DMS 273 (cell line): ENCODE results near the gene CLC.
A peak's percentile ranks its signal among the peaks of the same experiment; 100 is the strongest.
"Not testable (repeated sequence)": the region's sequence is repeated elsewhere in the genome, so short reads cannot be mapped to it uniquely, and the experiment has no call there.

Source experiments
- DNase-seq: peaks from one replicate; lab custom pipeline; 2025; ENCODE audit not compliant: unreplicated experiment; lab: John Stamatoyannopoulos, UW

Gene CLC

DNA sequence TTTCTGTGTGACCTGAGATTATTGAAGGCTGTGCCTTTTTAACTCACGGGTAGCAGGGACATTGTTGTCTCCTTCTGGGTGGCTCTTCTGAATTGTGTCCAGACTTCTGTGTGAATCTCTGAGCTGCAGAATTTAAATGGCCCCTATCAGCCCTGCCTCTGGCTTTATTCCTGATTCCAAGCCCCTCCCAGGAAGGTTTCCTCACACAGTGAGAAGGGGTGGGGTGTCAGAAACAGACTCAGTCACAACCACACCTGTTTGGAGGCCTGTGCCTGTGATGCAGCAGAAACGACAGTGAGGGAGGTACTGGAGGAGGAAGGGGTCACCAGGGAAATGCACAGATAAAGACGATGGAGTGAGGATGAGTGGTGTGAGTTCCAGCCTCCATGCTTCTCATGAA, at the start of gene CLC:
Gene CLC (minus strand): TSS at position 139 of the 400 bp plus-strand sequence. CDS start 77 bp downstream, at position 62.
- no peak for DNase-seq

DNA sequence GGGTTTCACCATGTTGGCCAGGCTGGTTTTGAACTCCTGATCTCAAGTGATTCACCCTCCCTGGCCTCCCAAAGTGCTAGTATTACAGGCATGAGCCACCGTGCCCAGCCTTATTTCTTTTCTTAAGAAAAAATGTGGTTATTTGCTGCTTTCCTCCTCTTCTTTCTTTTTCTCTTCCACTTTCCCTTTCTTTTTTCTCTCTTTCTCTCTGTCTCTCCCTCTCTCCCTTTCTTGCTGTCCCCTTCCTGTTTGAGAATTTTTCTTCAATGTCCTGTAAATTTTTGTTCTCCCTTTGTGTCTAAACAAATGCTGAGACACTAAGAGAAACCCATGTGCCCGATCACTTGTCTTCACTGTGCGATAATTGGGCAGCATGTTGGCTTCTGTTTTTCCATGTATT, 43.1 kb upstream of the CLC start:
- DNase-seq, result no peak

DNA sequence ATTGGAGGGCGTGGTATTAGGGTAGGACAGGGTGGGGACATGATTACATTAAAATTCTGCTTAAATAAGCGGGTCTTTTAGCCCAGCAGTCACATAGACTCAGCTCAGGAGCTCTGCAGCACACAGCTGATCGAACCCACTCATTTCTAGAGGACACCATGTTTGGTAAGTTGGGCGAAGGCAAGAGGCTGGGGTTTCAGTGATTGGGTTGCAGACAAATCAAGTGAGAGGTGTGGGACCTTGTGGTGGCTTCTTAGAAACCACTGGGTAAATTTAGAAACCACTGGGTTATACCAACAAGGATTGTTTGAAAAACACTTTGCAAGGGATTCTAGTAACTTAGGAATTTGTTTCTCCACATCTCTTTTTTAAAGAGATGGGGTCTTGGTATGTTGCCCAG, 40.9 kb upstream of the CLC start, which contains the start of gene LEUTX:
Gene LEUTX (plus strand): TSS at position 92 of the 400 bp plus-strand sequence. CDS start 67 bp downstream, at position 159.
- DNase-seq, result no peak

DNA sequence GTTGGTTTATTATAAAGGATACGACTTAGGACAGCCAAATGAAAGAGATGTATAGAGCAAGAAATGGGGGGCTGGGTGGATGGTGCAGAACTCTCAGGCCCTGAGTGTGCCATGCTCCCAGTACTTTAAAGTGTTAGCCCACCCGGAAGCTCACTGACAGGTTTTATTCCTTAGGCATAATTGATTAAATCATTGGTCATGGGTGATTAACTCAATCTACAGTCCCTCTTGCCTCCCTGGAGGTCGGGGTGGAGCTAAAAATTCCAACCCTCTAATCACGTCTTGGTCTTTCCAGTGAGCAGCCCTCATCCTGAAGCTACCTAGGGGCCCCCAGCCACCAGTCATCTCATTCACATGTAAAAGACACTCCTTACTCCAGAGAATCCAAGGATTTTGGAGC, 31.0 kb upstream of the CLC start:
- DNase-seq, result no peak

DNA sequence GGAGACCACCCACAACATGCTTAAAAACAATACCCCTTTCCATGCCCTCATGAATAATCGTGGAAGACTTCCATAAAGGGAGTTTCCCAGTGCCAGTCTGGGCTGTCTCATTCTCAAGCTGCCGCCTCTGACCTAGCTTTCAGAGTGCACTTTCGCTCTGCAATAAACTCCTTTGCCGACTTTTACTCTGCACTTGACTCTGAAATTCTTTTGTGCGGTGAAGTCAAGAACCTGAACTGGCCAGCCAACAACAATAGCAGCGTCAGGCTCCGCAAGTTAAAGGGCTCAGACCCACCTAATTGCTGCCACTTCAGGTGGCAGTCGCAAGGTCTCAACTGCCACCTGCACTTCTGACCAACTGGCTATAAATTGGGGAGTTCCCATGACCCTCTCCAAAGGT, 30.5 kb upstream of the CLC start:
- DNase-seq, result no peak

DNA sequence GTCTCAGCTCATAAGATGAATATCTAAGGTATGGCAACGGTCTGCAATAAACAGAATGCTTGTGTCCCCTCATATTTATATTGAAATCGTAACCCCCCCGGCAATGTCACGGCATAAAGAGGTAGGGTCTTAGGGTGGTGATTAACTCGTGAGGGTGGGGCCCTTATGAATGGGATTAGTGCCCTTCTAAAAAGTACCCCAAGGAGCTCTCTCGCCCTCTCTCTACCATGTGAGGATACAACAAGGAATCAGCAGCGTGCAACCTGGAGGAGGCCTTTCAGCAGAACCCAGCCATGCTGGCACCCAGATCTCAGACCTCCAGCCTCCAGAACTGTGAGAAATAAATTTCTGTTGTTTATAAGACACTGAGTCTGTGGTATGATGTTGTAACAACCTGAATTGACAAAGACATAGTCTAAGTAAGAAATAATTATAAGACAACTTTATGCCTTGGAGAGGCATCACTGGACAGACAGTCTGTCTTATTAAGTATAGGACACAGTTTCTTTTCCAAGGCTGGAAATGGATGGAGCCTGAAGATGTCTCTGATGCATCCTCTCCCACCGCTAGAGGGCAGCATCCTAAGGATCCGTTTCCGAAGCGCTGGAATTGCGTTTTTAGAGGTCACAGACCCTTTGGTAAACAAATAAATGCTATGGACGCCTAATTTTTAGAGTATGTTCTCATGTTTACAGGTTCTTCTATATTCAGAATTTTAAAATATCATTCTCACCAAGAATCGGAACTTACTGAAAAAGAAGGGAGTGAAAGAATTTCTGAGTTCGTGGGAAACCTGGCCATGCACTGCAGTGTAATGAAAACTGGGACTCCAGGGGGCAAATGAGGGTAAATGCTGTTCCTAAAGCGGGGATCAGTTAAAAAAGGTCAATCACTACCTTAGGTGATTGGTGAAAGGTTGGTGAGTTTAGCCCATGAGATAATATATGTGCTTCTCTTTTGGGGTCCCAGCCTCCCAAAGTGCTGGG, 27.6 kb upstream of the CLC start:
- DNase-seq, result peak; percentile 87

DNA sequence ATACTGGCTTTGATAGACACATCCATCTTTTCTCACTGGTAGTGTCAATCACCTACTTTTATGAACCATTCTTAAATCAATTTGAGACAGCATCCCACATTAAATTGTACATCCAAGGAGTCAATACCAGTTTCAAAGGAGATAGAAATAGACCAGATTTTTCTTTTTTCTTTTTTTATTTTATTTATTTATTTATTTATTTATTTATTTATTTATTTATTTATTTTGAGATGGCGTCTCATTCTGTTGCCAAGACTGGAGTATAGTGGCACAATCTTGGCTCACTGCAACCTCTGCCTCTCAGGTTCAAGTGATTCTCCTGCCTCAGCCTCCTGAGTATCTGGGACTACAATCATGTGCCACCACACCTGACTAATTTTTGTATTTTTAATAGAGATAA, 24.0 kb upstream of the CLC start:
- not testable (repeated sequence) for DNase-seq

DNA sequence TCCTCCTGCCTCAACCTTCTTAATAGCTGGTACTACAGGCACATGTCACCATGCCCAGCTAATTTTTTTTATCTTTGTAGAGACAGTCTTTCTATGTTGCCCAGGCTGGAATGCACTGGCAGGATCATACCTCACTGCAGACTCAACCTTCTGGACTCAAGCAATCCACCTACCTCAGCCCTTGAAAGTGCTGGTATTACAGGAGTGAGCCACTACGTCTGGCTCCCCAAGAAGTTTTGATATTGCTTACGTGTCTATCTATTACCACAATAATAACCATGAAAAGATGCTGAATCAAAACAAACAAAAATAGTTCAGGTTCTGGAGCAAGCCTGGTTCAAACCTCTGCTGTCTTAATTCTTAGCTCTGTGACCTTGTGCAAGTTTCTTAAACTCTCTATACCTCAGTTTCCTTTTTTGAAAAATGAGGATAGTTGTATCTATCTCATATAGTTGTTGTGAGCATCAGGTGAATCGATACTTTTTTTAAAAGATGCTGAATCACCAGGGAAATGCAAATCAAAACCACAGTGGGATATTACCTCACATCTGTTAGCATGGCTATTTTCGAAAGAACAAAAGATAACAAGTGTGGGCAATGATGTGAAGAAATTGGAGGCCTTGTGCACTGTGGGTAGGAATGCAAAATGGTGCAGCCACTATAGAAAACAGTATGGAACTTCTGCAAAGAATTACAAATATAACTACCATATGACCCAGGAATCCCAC, 21.8 kb upstream of the CLC start:
- no peak for DNase-seq

DNA sequence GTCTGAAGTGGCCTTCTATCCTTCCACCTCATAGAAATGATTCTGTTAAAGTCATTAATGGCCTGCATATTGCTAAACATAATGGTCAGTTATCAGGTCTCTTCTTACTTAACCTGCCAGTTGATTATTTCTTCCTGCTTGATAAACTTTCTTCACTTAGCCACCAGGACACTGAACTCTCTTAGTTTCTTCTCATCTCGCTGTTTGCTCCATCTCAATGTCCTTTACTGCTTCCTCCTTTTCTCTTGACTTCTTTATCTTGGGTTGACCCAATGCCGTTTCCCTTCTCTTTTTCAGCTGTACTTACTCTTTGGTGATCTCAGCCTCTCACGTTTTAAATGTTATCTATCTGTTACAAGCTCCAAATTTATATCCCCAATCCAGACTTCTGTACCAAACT, 17.1 kb upstream of the CLC start:
- DNase-seq, result no peak

DNA sequence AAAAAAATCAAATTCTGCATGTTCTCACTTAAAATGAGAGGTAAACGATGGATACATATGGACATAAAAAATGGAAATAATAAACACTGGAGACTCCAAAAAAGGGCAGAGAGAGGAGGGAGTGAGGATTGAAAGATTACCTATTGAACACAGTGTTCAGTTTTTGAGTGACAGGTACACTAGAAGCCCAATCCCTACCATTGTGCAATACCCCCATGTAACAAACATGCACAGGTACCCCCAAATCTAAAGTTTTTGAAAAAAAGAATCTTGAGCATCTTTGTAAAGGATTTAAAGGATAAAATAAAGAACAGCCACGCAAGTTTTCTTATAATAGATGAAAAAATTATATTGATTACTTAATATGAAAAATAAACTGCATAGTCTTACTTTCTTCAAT, 16.7 kb upstream of the CLC start:
- DNase-seq, result no peak

DNA sequence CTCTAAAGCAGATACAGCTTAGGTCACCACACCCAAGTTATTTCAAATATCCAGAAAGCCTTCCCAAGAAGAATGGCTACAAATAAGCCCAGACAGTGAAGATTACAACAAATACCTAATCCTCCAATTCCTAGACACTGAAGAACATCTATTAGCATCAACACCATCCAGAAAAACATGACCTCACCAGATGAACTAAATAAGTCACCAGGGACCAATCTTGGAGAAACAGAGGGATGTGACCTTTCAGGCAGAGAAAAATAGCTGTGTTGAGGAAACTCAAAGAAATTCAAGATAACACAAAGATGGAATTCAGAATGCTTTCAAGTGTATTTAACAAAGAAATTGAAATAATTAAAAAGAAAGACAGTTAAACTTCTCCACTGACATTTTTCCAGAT, 15.0 kb upstream of the CLC start:
- DNase-seq, result no peak

DNA sequence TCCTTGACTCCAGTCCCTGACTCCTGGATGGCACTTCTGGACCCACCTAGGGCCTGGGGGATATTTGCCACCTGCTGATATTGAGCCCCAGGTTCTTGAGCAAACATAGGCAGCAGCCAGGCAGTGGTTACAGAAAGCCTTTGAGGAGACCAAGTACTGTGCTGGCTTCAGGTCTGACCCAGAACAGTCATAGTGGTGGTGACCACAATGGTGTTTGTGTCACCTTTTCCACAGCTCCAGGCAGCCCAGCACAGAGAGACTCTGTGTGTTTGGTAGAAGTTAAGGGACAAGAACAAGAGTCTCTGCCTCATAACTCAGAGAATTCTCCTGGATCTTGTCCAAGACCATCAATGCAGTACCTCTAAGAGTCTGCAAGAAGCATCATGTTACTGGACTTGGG, 14.6 kb upstream of the CLC start:
- no peak for DNase-seq

DNA sequence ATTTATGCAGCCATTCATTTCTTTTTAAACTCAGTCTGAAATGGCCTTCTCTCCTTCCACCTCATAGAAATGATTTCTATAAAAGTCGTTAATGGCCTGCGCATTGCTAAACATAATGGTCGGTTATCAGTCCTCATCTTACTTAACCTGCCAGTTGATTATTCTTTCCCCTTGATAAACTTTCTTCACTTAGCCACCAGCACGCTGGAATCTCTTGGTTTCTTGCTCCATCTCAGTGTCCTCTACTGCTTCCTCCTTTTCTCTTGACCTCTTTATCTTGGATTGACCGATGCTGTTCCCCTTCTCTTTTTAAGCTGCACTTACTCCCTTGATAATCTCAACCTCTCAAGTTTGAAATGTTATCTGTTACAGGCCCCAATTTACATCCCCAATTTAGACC, 12.2 kb upstream of the CLC start:
- no peak for DNase-seq

DNA sequence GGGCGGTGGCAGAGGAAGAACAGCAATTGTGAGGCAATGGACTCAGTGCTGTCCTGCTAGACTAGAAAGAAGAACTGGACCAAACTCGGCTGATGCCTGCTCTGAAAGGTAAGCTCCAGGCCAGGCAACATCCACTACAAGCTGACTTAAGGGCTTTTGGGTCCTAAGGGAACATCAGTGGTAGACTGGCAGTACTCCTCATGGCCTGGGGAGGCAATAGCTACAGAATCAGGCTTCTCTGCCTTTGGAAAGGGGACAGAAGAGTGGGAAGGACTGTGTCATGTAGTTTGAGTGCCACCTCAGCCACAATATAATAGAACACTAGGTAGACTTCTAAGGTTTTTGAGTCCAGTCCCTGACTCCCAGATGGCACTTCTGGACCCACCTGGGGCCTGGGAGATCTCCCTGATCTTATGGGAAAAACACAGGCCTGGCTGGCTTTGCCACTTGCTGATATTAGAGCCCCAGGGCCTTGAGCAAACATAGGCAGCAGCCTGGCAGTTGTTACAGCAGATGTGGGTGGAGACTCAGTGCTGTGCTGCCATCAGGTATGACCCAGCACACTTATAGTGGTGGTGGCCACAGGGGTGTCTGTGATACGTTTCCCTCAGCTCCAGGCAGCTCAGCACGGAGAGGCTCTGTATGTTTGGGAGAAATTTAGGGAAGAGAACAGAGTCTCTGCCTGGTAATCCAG, 9.2 kb upstream of the CLC start:
- no peak for DNase-seq

DNA sequence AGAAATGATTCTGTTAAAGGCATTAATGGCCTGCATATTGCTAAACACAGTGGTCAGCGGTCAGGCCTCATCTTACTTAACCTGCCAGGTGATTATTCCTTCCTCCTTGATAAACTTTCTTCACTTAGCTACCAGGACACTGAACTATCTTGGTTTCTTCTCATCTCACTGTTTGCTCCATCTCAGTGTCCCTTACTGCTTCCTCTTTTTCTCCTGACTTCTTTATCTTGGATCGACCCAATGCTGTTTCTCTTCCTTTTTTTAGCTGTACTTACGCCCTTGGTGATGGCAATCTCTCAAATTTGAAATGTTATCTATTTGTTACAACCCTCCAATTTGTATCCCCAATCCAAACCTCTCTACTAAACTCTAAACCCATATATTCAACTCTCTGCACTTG, 7.8 kb upstream of the CLC start:
- no peak for DNase-seq

DNA sequence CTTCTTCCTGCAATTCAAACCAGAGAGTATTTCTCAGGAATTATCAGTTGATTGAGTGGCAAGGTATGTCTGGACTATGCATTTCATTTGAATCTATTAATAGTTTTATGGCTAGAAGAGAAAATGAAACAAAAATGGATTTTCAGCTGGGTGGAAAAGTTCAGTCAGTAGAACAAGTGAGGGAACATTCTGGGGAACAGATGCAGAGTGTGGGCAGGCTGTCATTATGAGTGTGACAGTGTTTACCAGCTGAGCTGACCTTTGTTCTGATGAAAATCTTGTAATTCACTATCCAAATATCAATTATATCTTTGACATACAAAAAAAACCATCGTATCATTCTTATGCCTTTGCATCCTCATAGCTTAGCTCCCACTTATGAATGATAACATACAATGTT, 2.6 kb upstream of the CLC start:
- DNase-seq, result no peak

DNA sequence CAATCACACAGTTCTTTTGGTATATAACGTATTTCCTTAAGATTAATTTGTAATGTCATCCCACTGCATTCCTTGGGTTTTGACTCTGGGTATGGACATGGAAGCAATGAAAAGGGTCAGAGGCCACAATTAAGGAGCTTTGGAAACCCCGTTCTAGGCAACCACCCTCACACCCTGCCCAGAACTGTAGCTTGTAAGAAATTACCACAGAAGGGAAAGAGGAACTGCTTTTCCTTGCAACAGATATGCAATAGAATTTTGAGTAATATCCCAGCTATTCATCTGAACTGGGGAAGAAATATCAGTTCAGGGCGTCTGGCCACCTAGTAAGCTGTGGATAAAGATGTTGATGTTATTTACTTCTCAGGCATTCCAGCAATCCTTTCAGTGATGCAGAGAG, 985 bp upstream of the CLC start:
- no peak for DNase-seq

DNA sequence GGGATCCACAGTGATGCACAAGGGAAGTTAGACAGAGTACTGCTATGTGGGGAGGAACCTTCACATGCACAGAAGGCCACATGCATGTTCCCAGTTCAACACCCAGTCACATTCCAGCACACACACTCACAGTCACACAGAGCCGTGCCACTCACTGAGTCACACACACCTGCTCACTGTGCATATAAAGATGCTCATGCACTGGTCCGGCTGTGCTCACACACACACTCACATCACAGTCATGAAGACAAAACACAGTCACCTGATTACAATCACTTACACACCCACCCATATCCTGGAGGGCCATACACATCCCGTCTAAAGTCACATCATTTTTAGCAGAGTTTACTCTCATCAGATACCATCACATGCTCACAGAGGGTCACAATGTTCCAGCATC, 478 bp downstream of the CLC start:
- DNase-seq, result no peak

DNA sequence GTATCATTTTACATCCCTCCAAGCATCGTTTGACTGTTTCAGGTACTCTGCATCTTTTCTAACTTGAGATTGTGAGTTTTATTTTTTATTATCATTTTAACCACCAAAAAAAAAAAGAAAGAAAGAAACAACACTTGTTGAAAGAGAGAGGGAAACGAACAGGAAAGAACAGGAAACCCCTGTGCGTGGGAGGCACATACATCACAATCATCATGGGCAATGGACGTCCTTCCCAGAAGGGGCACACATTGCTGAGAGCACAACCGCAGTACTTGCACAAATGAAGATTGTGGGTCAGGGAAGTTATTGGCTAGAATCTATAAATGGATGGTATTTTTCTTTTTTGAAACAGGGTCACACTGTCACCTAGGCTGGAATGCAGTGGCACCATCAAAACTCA, 1.7 kb downstream of the CLC start:
- DNase-seq, result no peak

DNA sequence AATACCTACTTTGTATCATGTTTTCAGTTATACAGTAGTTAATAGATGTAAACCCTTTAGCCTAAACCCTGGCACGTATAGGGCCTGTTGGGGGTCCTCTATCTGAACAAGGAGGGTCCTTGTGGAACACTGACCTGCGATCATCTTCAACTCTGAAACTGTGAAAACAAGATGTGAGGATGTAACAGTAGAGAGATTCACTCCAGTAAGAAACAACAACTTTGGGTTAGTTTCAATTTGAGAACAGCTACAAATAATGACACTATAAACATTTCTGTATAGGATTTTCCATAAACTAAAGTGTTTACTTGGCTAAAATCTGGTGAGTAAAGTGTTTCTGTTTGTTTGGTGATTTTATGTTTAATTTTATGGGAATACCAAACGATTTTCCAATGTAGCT, 2.1 kb downstream of the CLC start:
- DNase-seq, result no peak

DNA sequence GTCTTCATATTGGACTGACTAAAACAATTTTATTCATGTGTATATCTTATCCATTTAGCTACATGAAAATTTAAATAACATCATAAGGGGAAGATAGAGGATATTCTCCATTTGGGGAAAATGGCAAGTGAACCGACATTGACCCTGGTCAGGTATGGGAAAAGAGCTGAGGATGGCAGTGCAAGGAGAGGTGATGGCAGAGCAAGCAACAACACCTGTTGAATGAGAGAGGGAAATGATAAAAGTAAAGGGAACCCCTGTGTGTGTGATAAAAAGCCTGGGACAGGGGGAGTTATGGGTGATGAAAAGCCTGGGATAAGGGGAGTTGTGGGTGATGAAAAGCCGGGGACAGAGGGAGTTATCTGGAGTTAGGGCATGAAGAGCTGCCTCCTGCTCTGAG, 4.0 kb downstream of the CLC start:
- DNase-seq, result no peak

DNA sequence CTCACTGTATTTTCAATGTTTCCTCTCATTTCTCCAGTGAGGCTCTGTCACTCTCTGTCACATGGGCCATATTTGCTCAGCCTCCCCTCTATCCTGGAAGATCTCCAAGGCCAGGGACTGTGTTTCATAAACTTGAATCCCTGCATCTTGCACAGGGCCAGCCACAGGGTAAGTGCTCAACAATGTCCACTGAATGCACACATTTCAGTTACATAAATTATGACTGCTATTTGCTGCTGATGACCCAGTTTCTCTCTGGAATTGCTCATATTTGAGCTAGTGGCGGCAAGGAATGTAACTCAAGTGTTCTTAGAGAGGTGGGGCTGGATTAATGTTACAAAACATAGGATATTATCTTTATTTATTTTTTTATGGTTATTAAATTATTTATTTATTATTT, 6.1 kb downstream of the CLC start:
- no peak for DNase-seq
